Right cardiac atrium (tissue), 5 donors: Measurements from ENCODE around the gene KAZALD1. TPM values are rescaled to one million over a fixed set of nuclear protein-coding genes. Genes with fewer than 3 reads are reported as not detected.

Source experiments
- ATAC-seq, 2 donors: fragments of 200-7000 bp; cut with Tn5 transposase; one replicate each; pipeline versions ENCODE4 v1.8.0 to v1.9.1; 2020; ENCODE audit warnings: moderate library complexity in 2 of 2, mild to moderate bottlenecking in 1 of 2
- DNase-seq, 3 donors: peaks; one replicate each; pipeline ENCODE4 v3.0.0-alpha.2; 2020
- H3K27ac ChIP-seq: one replicate; pipeline ENCODE4 v1.5.1; 2013; ENCODE audit warnings: mild to moderate bottlenecking, low read length, control low read depth, moderate library complexity
- H3K27me3 ChIP-seq: one replicate; pipeline ENCODE4 v1.6.1; 2013; ENCODE audit not compliant: control insufficient read depth, insufficient read depth
- H3K4me1 ChIP-seq: one replicate; pipeline ENCODE4 v1.6.1; 2013; ENCODE audit warnings: low read length; ENCODE audit not compliant: control insufficient read depth, insufficient read depth
- H3K4me3 ChIP-seq: one replicate; pipeline ENCODE4 v1.5.1; 2013; ENCODE audit warnings: low read length, control low read depth
- H3K9me3 ChIP-seq: one replicate; pipeline ENCODE4 v1.6.1; 2013; ENCODE audit warnings: low read length; ENCODE audit not compliant: control insufficient read depth
- WGBS: extraction: QIAGEN DNeasy Blood & Tissue Kit; methylation state at CpG from one replicate; pipeline ENCODE4 v1.1.7; 2013; 5-methylcytosine and 5-hydroxymethylcytosine counted together
- intact Hi-C, 4 donors: fragments of 100-400 bp; cut with DNase I; formaldehyde crosslinking; loops; one replicate each; pipeline versions ENCODE4 v1.11.0 to v1.14.0; 2022 to 2023
- polyA plus RNA-seq: library from polyadenylated mRNA; stranded (reverse); fragments of 200-250 nt; gene quantifications from one replicate; pipeline ENCODE4 v1.2.3, GENCODE V29; 2013
- total RNA-seq, 4 donors: library from RNA; stranded (reverse); fragmentation: NEBNext Ultra II Directional; extraction: Animal tissue kit (Norgen Biotek cat#: 25700); gene quantifications; one replicate each; pipeline ENCODE4 v1.2.1, GENCODE V29; 2021
- donor health status: healthy with polysubstance abuse.
- donor health status: DM: no; HTN: yes; CAD: no.
- donor health status: DM: no; HTN: no; CAD: no.
- donor health status: DM: no; HTN: yes; CAD: no; lungs with severe emphysema.
- donor health status: DM: yes; HTN: yes; CAD: no.

Gene KAZALD1
- total and polyA plus RNA-seq, 5 donors, result 6.7 to 19.1 (median 13.3) TPM

GRCh38 chr10:101019440-101019703, 42.4 kb upstream of the KAZALD1 start:
- H3K27ac ChIP-seq, result no peak overlapping the region
- H3K4me3 ChIP-seq, result no peak overlapping the region
- intact Hi-C loops, result no loop called here
- no peaks in the 10 kb centered on the region for H3K4me1 ChIP-seq
- WGBS, result 40% methylated on average over 2 of the region's 2 CpGs
- ATAC-seq, result no peak
- no peaks in the 10 kb centered on the region for H3K9me3 ChIP-seq
- DNase-seq, result no peak
- no peaks in the 10 kb centered on the region for H3K27me3 ChIP-seq

- intact Hi-C loops, result no loop called here
- WGBS, result 73% methylated on average over 10 of the region's 10 CpGs
Measured at GRCh38 chr10:101020427-101021075, 41.2 kb upstream of the KAZALD1 start.

GRCh38 chr10:101021239-101021638, 40.5 kb upstream of the KAZALD1 start:
- no peak for DNase-seq
- WGBS, result 82% methylated on average over 4 of the region's 4 CpGs
- intact Hi-C loops, result no loop called here
- H3K9me3 ChIP-seq, result no peaks in the 10 kb centered on the region
- no peaks in the 10 kb centered on the region for H3K27me3 ChIP-seq
- H3K4me1 ChIP-seq, result no peaks in the 10 kb centered on the region
- no peak for ATAC-seq
- H3K4me3 ChIP-seq, result no peak overlapping the region
- H3K27ac ChIP-seq, result no peak overlapping the region

More at GRCh38 chr10:101020427-101021075, 41.2 kb upstream of the KAZALD1 start:
- Histone ChIP-seq H3K27ac (no peak overlapping the region), H3K9me3 (no peaks in the 10 kb centered on the region), H3K4me1 (no peaks in the 10 kb centered on the region), H3K4me3 (no peak overlapping the region), H3K27me3 (no peaks in the 10 kb centered on the region)
- ATAC-seq, result no peak
- DNase-seq, result no peak

DNA sequence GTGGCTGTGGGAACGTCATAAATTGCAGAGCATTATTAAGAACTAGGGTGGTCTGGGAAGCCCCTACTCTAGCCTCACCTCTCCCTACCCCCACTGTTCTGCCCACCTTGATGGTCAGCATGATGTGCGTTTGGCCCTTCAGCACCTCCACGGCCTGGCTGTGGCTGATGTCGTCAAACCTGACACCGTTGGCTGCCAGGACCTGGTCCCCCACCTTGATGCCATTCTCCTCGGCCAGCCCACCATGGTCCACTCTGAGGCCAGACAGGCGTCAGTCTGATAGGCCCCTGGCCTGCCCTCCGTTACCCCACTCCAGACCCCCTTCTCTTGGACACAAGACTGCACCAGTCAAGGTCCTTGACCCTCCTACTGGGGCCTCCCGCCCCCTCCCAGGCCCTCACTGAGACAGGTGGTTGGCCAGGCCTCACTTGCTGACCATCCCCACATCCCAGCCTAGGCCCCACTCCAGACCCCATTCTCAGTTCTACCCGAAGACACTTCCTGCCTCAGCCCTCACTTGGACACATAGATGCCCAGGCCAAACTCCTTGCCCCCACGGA, 40.0 kb upstream of the KAZALD1 start:
- H3K4me1 ChIP-seq, result no peaks in the 10 kb centered on the region
- intact Hi-C loops, result no loop called here
- H3K4me3 ChIP-seq, result no peak overlapping the region
- DNase-seq, result no peak
- H3K27ac ChIP-seq, result no peak overlapping the region
- H3K9me3 ChIP-seq, result no peaks in the 10 kb centered on the region
- H3K27me3 ChIP-seq, result no peaks in the 10 kb centered on the region
- 88% methylated on average over 11 of the region's 11 CpGs for WGBS
- ATAC-seq, result no peak

DNA sequence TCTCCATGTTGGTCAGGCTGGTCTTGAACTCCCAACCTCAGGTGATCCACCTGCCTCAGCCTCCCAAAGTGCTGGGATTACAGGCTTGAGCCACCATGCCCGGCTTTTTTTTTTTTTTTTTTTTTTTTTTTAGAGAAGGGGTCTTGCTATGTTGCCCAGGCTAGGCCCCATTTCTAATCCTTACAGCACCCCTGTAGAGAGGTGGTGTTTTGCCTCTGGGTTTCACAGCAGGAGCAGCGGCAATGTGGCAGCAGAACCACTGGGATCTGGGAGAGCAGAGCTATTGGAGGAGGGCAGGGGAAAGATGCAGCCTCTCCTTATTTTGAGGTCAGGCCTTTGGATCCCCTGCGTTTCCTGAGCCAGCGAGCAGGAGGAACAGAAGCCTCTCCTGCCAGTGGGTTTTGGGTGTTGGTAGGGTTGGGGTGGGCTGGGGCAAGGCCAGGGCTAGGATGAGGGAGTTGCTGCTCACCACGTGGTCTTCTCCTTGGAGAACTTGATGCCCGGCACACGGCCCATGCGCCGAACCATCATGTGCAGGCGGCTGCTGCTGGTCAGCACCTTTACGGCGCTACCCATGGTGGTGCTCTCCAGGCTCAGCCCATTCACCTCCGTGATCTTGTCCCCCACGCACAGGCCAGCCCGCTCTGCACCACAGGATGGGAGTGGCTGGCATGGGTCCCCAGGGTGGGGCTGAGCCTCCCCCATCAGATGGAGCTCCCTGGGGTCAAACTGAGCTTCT, 38.7 kb upstream of the KAZALD1 start:
- DNase-seq (no peak), ATAC-seq (no peak)
- intact Hi-C loops, result no loop called here
- Histone ChIP-seq H3K9me3 (no peaks in the 10 kb centered on the region), H3K27me3 (no peaks in the 10 kb centered on the region), H3K27ac (no peak overlapping the region), H3K4me1 (no peaks in the 10 kb centered on the region), H3K4me3 (no peak overlapping the region)
- WGBS, result 92% methylated on average over 15 of the region's 15 CpGs

DNA sequence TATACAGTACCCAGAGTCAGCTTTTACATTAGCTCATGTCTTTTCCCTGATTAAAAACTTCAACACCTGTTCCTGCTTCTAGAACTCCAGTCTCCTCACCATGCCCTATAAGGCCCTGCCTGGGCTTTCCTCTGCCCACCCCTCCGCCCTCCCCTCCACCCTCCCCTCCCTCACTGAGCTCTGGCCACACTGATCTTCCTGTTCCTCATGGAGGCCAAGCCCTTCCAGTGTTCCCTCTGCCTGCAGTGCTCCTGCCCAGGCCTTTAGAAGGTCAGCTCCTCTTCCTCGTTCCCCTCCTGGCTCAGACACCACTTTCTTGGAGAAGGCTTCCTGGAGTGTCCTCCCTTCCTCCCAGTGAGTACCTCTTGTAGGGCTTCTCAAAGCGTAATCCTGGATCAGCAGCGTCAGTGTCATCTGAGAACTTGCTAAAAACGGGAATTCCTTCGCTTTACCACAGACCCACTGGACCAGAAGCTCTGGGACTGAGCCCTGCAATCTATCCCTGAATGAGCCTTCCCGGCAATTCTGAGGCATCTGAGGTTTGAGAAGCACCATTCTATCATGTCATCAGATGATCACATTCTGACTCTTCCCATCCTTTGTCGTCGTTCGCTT, 34.6 kb upstream of the KAZALD1 start:
- DNase-seq, result no peak
- 72% methylated on average over 10 of the region's 10 CpGs for WGBS
- intact Hi-C loops, result no loop called here

DNA sequence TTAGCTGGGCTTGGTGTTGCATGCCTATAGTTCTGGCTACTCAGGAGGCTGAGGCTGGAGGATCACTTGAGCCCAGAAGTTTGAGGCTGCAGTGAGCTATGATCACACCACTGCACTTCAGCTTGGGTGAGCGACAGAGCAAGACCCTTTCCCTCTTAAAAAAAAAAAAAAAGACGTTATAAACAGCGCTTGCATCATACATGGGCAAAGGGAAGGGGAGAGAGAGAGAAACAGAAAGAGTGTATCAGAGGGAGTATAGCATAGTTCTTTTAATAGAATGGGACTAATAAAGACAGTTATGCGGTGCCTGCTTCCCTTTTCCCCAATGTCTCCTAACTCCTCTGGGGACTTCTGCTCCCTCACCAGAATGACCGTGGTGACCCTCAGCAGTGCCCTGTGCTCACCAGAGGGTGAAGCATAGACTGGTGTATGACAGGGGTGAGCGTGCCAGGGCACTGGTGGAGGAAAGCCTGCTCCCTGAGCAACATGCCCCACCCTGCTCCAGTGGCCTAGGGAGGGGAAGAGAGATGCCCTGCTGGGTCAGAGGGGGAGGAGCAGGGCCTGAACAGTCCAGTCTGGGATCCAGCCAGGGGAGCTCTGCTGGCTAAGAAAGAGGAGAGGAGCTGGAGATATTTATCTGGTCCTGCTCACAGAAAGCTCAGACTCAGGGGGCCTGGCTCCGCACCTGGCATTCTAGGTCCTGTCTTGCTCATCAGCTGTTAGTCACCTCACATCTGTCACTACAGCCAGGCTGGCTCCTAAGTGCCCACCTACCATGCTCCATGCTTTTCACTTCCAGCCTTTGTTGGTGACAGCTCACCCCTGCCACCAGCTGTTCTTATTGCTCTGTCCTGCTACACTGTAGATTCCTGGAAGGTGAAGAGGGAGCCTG, 33.1 kb upstream of the KAZALD1 start:
- 70% methylated on average over 7 of the region's 7 CpGs for WGBS

More for the DNA sequence above, 34.6 kb upstream of the KAZALD1 start:
- H3K27me3 ChIP-seq, result no peaks in the 10 kb centered on the region
- no peak for ATAC-seq
- no peaks in the 10 kb centered on the region for H3K4me1 ChIP-seq
- no peaks in the 10 kb centered on the region for H3K9me3 ChIP-seq
- no peak overlapping the region for H3K4me3 ChIP-seq
- no peak overlapping the region for H3K27ac ChIP-seq

DNA sequence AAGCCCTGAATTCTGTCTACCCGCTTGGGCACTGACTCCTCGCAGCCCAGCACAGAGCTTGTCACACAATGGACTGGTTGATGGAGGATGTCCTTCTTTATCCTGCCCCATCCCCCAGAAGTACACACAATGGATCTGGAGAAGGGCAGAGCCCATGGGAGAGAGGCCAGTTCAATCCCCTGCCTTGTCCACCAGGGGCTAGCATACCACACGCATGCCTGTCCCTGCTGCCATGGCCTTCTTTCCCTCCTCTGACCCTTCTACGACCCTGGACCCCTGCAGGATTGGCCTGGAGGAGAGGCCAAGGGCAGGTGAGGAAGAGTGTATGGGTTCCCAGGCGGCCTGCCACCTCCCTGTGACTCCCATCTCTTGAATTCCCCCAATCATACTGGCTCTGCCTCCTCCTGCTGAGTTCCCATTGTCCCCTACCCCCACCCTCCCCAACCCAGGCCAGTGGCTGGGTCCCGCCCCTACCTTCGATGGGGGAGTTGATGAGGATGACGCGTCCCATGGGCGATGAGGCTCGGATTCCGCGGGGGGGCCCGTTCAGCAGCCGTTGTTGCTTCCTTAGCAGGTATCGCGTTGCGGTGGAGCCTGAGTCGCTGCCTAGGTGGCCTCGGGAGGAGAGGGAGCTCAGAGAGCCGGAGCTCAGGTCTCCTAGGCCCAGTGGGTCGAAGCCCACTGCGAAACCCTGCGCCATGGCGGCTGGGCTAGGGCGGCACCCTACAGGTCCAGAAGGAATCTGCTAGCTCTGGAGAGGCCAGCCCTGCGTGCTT, 32.1 kb upstream of the KAZALD1 start:
- peak in 1 of 3 donors; percentile 68 for DNase-seq

More for the DNA sequence above, 33.1 kb upstream of the KAZALD1 start:
- Histone ChIP-seq H3K27me3 (no peaks in the 10 kb centered on the region), H3K9me3 (no peaks in the 10 kb centered on the region), H3K4me1 (peaks cover 2% of the 10 kb centered on the region), H3K27ac (no peak overlapping the region), H3K4me3 (no peak overlapping the region)
- ATAC-seq (no peak), DNase-seq (no peak)
- intact Hi-C loops, result no loop called here

GRCh38 chr10:101030496-101031127, 31.2 kb upstream of the KAZALD1 start:
- Histone ChIP-seq H3K4me1 (peaks cover 2% of the 10 kb centered on the region), H3K9me3 (no peaks in the 10 kb centered on the region), H3K27me3 (no peaks in the 10 kb centered on the region), H3K27ac (no peak overlapping the region), H3K4me3 (peak overlapping the region; percentile 60)
- ATAC-seq (no peak), DNase-seq (no peak)
- intact Hi-C loops, result no loop called here
- 11% methylated on average over 25 of the region's 25 CpGs for WGBS

More for the DNA sequence above, 32.1 kb upstream of the KAZALD1 start:
- no peaks in the 10 kb centered on the region for H3K9me3 ChIP-seq
- no peak overlapping the region for H3K4me3 ChIP-seq
- no peak overlapping the region for H3K27ac ChIP-seq
- WGBS, result 61% methylated on average over 27 of the region's 27 CpGs
- intact Hi-C loops, result no loop called here
- H3K4me1 ChIP-seq, result peaks cover 2% of the 10 kb centered on the region
- H3K27me3 ChIP-seq, result no peaks in the 10 kb centered on the region
- no peak for ATAC-seq
